Vagina (tissue), 1 donor: ENCODE measurements around the gene C7. TPM values are rescaled to one million over a fixed set of nuclear protein-coding genes. Genes with fewer than 3 reads are reported as not detected.

Experiments
- small RNA-seq: library from RNA; depleted of rRNA; stranded (forward); fragments of <200 nt; gene quantifications from one replicate; pipeline ENCODE3, GENCODE V24; 2016
- total RNA-seq: library from RNA; depleted of rRNA; stranded (reverse); fragments of >200 nt; gene quantifications from one replicate; pipeline ENCODE4 v1.2.3, GENCODE V29; 2016

The C7 gene
- total RNA-seq, 1 donor from 2014 or later = 385 TPM

Small RNA genes lying within 50 kb of the gene (small RNA-seq; reads per million reads assigned to genes)
- gene AC114967.1 (not detected), gene RNU7-161P (not detected)

Other genes with a start within 250 kb of the C7 start
- 19.4 TPM for gene PTGER4, start 229.6 kb upstream of the C7 start, total RNA-seq
- 12.8 TPM for gene TTC33, start 153.5 kb upstream of the C7 start, total RNA-seq
- 69.0 TPM for gene PRKAA1, start 111.1 kb upstream of the C7 start, total RNA-seq
- gene RPL37, start 74.3 kb upstream of the C7 start, total RNA-seq = 489 TPM
- gene CARD6, start 68.1 kb upstream of the C7 start, total RNA-seq = 12.3 TPM
- gene MROH2B, start 161.8 kb downstream of the C7 start, total RNA-seq = not detected